NK-92 (cell line): ENCODE results near the gene SH3RF3.

ENCODE experiments used
- DNase-seq: peaks from one replicate; lab custom pipeline; 2025; ENCODE audit not compliant: unreplicated experiment; lab: John Stamatoyannopoulos, UW

SH3RF3 gene

DNA sequence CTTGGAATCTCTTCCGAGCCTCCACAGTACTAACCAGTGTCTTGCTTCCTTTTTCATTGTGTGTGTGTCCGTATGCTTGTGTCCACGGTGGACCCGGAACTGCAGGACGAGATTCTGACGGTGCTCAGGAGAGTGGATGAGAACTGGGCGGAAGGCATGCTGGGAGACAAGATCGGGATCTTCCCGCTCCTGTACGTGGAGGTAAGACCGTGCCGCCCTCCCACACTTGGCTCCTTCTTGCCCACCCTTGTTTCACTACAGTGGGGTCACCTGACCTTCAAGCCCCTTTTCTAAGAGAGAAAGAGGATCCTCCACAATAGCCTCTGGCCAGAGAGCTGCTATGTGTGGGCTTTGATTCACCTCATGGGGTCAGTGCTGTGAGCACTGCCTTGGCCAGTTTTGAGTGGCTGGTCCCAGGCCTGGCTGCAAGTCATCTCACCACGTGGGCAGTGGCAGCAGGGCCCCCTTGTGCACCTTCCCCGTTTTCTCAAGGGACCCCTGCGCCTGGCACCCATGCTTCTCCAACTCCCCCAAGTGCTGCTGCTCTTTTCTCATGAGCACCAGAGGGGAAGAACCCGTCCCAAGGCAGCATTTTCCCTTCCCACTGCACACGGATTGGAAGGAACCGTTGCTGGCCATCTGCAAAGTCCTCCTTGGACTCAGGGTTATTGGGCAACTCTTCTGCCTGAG is 242.6 kb downstream of the SH3RF3 start:
- no peak for DNase-seq

GRCh38 chr2:109372171-109372568 is 243.2 kb downstream of the SH3RF3 start:
- DNase-seq = no peak

- DNase-seq = no peak
These were observed 243.6 kb downstream of the SH3RF3 start for GRCh38 chr2:109372614-109373013.

GRCh38 chr2:109373791-109374547 is 245.0 kb downstream of the SH3RF3 start:
- no peak for DNase-seq

GRCh38 chr2:109374548-109375130 is 245.6 kb downstream of the SH3RF3 start:
- DNase-seq = no peak

DNA sequence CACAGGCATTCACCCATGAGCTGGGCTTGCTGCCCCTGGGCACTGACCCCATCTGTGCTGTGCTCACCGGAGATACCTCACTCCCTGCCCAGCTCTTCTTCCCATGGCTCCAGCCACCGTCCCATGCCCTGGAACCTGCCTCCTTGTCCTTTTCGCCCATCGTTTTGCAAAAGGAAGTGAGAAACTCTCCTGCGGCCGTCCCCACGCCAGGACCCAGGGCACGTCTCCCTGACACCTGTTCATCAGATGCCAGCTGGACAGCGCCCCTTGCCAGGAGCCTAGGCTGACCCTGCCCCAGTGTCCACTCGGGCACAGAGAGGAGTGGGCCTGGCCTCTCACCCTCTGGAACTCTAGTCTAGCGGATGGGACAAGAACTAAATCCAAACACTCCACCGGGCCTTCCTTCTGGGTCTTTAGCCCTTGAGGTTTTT is 246.1 kb downstream of the SH3RF3 start:
- DNase-seq = no peak

GRCh38 chr2:109375656-109376055 is 246.7 kb downstream of the SH3RF3 start:
- no peak for DNase-seq

DNA sequence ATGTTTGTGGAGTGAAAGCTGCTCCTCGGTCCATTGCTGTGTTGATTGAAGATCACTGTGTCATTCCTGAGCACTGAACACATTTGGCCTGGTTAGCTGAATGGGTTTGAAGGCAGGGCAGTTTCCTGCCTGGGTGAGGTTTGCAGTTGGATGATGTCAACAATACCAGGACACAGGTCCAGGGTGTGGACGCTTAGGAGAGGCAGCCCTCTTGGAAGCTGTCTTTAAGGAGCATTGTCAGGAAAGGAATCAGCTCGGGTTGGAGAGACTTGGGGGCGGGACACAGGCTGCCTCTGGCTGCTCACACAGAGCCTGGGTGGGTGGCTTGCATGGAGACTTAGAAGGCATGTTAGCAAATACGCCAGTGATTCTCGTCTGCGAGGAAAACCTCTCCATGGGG is 247.1 kb downstream of the SH3RF3 start:
- DNase-seq = no peak

DNA sequence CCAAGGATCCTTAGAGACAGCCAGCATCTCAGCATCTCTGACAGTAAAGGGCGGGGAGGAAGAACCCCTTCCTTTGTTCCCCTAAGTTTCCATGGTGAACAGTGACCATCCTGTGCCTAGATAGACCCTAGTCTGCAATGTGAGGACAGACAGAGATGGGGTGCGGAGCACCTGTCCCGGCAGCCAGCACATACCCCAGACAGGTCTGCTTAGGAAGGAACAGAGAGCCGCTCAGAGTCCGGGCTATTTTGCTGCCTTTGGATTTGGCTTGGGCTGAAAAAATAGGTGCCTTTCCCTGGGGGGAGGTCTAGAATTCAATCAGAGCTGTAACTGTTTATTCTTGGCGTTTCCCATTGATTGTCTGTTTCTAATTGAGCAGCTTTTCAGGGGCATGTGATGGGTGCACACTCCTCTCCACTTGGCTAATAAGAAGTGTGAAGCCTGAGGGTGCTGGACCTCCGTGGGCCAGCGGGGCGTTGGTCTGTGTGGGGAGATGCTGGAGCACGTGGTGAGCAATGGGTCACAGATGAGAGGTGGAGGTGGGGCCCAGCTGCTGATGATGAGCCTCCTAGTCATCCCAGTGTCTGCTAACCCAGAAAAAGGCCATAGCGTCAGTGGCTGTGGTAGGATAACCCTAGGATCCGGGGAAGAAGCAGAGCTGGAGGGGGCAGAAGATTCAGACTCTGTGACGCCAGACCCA is 247.9 kb downstream of the SH3RF3 start:
- no peak for DNase-seq

DNA sequence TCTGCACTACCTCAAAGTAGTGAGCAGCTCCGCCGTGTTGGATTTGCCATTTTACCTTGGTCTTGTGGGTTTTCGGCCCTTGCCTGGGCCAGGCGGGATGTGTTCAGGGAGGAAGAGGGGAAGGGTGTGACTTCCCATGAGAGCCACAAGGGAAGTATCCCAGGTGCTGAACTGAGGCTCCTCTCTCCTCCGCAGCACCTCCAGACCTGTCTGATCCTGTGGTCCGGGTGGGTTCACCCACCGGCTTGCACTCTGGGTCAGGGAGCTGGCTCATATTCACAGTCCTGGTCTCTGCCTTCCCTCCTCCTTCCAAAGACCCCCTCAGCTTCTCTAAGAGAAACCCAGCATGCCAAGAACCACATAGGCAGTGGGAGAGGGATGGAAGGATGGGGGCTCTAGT is 249.0 kb downstream of the SH3RF3 start:
- DNase-seq = no peak

DNA sequence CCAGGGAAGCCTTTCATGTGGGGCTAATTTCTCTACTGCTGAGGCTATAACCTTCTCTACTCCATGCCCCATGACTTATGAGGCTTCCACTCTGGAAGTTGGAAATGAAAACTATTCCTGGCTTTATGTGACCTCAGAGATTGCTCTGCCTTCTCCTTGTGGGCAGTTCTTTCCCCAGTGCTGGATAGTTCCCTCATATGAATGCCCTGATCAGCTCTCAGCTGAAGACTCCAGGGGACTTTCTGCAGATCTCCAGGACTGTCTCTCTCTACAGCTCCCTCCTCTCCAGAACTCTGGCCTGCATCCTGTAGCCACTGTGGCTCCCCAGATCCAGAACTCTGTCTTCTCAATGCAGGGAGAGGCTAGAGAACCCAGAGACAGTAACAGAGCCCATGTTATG is 249.7 kb downstream of the SH3RF3 start:
- DNase-seq = no peak

- DNase-seq = no peak
These were observed 250.5 kb downstream of the SH3RF3 start for GRCh38 chr2:109379507-109379906.

DNA sequence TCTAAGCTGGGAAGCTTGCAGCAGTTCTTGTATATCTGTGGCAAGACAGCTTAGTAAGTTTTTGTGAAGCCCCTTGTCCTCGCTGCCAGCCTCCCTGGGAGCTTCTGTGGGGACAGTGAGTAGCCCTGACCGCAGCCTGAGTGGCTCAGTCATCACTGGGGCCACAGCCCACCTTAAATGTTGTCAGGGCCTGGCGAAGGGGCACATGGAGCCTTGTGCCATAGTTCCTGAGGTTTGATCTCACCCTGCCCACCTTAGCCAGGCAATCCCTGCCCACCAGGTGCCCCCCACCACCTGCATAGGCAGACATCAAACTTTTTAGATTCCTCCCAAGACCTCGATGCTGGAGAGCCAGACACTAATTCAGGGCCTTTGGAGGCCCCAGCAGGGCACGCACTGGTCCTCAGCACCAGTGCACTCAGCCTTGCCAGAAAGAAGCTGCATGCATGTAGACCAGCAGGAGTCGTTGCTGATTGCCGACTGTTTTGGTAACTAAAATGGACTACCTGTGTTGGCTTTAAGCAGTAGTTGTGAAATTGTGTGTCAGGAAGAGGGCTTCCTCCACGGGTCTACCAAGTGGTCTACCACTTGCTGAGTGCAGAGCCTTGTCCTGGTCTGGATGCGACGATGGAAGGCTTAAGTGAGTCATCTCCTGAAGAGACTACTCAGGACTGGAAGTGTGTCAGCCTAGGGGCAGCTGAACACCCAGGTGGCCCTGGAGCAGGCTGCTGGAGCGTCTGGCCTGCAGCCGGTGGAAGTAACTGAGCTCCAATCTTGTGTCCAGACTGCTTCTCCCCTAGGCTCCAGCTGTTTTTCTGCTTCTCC is 251.7 kb downstream of the SH3RF3 start:
- no peak for DNase-seq

DNA sequence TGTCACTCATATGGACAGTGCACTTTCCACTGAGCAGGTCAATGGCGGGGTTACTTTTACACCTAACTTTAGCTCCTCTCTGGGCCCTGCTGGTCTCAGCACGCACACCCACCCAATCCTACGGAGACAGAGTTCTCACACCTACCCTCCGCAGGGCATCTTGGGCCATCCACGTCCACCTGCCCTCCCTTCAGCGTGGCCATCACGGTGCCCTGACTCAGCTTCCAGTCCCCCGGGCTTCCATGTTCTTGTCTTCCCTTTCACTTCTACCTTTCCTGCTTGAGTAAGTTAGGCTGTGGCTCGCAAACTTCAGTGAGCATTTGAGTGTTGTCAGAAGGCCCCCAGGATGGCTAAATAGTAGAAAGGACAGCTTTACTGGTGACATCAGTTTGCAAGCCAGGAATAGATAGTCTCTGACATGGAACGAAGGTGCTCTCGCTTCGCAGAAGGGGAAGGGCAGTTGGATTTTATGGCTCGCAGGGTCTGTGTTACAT is 252.4 kb downstream of the SH3RF3 start:
- no peak for DNase-seq

GRCh38 chr2:109382226-109382895 is 253.4 kb downstream of the SH3RF3 start:
- no peak for DNase-seq

DNA sequence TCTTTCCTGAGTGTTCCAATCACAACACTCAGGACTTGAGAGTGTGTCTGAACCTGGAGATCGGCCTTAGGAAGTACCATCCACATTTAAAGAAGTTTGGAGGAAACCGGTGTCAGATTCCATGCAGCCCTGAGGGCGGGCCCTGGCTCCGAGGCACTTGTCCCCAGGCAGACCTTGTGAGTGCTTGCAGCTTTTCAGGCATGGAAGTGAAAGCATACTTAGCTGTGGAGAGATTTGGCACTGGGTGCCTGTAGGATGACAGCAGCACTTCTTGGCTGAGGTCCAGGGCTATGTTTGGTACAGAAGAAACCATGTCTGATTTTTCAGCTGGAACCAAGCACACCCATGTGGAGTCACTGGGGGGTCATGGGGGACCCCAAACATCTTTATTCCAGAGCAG is 253.9 kb downstream of the SH3RF3 start:
- DNase-seq = no peak

GRCh38 chr2:109383505-109384307 is 254.7 kb downstream of the SH3RF3 start:
- no peak for DNase-seq

GRCh38 chr2:109384308-109385271 is 255.6 kb downstream of the SH3RF3 start:
- DNase-seq = no peak
